ENCODE data around the gene SDK1.

The SDK1 gene

DNA sequence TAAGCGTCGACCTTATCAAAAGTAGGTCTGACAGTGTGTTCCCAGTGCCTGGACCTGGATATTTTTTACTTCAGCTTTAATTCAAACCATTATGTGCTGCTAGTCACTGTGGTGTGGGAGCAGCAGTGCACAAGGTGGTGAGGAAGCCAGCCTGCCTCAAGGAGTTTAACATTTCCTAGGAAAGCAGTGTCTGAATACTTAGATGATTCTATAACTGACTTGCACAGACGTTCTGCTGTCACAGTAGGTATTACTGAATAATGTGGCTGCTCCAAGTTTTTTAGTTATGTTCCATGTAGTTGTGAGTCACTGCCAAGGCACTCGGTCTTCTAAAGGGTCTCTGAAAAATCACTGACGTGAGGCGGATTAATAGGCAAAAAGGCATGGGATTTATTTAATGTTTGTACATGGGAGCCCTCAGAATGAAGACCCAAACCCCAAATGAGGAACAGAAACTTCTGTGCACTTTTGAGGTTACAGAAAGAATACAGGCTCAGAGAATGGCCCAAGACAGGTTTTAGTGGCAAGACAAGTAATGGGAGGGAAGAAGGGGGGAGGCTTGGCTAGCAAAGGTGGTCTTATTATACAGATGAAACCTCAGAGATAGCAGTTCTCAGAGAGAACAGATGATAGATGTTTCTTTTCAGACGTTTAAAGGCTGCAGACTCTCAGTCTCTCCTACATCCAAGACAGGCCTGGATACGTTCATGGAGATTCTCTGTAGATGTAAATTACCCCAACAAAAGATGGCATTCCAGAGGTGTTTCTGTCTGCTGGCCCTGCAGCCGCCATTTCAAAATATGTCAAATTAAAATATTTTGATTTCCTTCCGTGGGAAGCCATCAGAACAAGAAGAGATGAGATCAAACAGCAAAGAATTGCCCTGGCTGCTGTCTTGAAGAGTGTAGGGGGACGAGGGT, 209.3 kb downstream of the SDK1 start:
- in situ Hi-C loops (cut with MboI; ENCODE audit: low sequenced_read_pairs) = no loop called here

DNA sequence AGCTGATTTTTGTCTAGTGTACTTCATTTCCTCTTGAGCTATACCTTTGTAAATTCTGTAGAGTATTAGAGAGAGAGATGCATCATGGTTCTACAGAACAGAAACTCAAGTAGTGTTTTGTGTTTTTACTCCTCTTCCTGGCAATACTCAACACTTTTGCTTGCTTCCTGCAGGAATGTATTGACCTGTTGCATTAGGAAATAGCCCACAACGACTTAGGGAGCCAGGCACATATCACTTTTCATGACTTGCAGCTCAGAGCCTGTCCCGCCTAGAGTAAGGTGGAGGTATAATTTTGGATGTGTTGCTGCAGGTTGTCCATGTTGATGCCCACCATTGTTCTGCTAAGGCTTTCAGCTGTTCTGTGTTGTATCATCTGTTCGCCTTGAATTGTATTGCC, 216.3 kb downstream of the SDK1 start:
- in situ Hi-C loops (cut with MboI; ENCODE audit: low sequenced_read_pairs) = no loop called here

DNA sequence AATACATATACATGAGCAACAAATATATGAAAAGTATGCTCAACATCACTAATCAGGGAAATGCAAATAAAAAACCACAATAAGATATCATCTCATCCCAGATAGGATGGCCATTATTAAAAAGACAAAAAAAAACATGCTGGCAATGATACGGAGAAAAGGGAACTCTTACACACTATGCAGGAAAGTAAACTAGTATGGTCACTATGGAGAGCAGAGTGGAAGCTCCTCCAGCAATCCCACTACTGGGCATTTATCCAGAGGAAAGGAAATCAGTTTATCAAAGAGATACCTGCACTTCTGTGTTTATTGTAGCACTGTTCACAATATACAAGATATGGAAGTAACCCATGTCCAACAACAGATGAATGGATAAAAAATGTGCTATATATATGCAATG, 217.5 kb downstream of the SDK1 start:
- in situ Hi-C loops (cut with MboI; ENCODE audit: low sequenced_read_pairs) = no loop called here

- in situ Hi-C loops (cut with MboI; ENCODE audit: low sequenced_read_pairs) = no loop called here
Observed at GRCh38 chr7:3520206-3520605, 219.2 kb downstream of the SDK1 start.

DNA sequence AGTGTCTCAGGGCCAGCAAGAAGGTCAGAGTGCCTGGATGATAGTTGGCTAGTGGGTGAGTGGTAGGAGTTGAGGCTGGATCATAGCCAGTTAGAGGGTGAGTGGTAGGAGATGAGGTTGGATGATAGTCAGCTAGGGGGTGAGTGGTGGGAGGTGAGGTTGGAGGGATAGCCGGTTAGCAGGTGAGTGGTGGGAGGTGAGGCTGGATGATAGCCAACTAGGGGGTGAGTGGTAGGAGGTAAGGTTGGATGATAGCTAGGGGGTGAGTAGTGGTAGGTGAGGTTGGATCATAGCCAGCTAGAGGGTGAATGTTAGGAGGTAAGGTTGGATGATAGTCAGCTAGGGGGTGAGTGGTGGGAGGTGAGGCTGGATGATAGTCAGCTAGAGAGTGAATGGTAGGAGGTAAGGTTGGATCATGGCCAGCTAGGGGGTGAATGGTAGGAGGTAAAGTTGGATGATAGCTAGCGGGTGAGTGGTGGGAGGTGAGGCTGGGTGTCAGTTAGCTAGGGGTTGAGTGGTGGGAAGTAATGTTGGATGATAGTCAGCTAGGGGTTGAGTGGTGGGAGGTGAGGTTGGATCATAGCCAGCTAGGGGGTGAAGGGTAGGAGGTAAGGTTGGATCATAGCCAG, 226.6 kb downstream of the SDK1 start:
- in situ Hi-C loops (cut with MboI; ENCODE audit: low sequenced_read_pairs) = no loop called here

GRCh38 chr7:3533040-3533439, 232.0 kb downstream of the SDK1 start:
- in situ Hi-C loops (cut with MboI; ENCODE audit: low sequenced_read_pairs) = no loop called here

DNA sequence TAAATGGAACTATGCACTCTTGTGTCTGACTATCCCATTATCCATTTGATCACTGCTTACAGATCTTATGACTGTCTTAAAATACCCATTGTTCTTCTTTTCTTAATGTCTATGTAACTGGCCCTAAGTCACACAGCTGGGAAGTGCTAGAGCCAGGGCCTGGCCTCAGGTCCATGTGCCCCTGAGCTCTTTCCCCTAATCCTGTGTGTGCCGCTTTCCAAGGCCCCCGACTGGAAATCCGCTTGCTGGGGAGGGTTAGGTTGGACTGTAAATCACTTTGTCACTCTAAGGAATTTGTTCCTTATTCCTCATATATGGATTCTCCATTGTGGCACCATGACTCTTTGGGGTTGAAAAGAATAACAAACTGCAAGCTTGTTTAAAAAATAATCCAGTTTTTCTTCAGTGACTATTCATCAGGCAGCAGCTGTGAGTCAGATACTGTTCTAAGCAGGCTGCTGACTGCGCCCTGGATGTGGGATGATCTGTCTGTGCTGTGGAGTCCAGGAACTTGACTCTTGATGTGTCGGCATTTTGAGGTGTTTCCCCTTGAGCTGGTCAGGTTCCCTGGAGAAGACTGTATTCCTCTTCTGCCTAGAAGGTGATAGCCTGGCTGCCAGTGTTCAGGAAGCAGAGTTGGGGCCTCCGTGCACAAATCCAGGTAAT, 236.3 kb downstream of the SDK1 start:
- in situ Hi-C loops (cut with MboI; ENCODE audit: low sequenced_read_pairs) = no loop called here

GRCh38 chr7:3538041-3538440, 237.0 kb downstream of the SDK1 start:
- in situ Hi-C loops (cut with MboI; ENCODE audit: low sequenced_read_pairs) = no loop called here

- in situ Hi-C loops (cut with MboI; ENCODE audit: low sequenced_read_pairs) = no loop called here
Observed at GRCh38 chr7:3540456-3541220, 239.6 kb downstream of the SDK1 start.

DNA sequence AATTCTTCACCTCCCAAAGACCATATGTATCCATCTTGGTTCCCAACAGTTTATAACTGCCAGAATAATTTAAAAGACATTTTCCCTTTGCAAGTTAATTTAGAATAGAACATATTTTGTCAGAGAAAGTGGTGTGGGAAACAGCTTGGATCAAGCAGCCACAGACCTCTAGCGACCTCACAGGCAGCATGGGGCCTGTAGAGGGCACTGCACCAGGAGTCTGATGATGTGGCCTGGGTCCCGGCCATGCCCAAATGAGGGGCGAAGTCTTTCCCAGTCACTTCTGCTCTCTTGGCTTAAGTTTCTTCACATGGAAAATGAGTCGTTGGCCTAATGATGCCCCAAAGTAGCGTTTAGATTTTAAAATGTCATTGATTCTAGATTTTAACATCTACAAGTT, 243.2 kb downstream of the SDK1 start:
- in situ Hi-C loops (cut with MboI; ENCODE audit: low sequenced_read_pairs) = no loop called here

DNA sequence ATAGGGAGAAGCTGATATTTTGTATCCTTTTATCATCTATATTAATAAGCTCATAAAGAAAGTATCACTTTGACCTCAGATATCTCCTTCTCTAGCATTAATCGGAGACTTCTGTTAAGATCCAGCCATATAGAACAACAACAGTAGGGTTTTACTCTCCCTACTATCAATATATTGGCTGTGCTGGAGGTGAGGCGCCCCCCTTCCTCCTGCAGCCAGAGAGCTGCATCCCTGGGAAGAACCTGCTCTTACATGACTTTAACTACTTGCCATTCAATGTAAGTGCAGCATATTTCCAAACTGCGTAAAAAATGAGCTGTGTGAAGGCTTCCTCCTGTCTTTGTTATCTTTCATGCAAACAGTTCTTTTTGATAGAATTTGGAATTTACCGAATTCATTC, 247.8 kb downstream of the SDK1 start:
- in situ Hi-C loops (cut with MboI; ENCODE audit: low sequenced_read_pairs) = no loop called here

DNA sequence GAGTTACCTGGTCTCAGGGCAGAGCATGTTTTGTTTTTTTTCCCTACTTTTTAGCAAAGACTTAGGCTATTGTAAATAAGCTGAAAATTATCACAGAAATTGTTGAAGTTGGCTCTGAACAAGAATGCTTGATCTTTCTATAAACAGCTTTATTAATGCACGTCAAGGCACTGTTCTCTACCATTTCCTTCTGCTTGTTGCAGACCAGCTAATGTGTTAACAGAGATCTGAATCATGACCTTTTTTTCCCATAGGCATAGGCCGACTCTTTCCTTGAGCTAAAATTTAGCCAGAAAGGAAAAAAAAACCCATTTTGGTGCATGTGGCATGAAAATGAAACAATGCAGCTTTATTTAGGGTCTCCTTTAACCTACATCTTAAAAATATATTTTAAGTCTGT, 248.5 kb downstream of the SDK1 start:
- in situ Hi-C loops (cut with MboI; ENCODE audit: low sequenced_read_pairs) = no loop called here

- in situ Hi-C loops (cut with MboI; ENCODE audit: low sequenced_read_pairs) = no loop called here
Observed at GRCh38 chr7:3551536-3551935, 250.5 kb downstream of the SDK1 start.

DNA sequence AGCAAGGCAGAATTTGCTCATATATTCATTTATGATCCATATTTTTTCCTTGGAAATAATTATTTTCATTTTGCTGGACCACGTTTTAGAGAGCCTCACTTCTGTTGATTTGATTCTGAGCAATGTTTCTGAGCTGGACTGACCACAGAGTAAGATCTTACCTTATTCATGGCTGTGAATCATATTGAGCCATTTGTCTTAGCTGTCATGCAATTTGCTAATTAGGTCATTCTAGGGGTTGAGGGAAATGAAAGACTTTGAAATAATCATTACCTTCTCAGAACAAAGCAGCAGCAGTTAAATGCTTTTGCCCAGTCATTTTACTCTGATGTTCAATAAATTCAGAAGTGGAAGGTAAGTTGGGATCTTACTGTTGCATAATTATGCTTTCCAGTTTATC, 251.4 kb downstream of the SDK1 start:
- in situ Hi-C loops (cut with MboI; ENCODE audit: low sequenced_read_pairs) = no loop called here

DNA sequence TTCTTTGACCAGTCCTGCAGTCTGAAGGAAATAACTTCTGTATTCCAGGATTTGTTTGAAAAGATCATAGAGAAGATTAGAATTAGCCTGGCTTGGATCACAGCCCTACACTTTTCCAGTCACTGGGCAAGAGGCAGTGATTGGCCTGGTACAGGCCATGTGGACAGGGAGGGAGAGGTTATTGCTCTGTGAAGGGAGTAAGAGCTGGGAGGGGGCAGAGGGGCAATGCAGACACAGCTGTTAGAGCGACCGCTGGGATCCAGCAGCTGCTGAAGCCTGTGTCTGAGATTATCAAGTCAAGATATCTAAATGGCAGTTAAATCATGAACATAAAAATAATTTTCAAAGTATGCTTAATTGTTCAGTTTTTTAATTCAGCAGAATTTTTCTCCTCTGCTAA, 257.3 kb downstream of the SDK1 start:
- in situ Hi-C loops (cut with MboI; ENCODE audit: low sequenced_read_pairs) = no loop called here

DNA sequence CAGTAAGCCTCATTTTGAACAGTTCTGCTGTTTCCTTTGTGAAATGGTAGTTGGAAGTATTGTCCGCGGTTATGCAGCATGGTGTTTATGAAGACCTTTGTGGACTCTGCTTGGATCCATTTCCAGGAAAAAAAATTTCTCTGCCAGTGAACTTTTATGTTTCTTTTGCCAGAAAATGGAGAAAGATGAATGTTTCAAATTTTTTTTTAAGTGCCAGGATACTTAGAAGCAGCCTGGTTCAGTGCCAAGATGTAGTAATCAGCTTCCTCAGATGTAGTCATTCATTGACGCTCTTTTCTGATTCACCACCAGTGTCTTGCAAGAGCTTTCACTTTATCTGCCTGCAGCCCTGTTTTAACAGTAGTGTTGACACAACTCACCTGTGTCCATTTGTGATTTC, 258.2 kb downstream of the SDK1 start:
- in situ Hi-C loops (cut with MboI; ENCODE audit: low sequenced_read_pairs) = no loop called here

DNA sequence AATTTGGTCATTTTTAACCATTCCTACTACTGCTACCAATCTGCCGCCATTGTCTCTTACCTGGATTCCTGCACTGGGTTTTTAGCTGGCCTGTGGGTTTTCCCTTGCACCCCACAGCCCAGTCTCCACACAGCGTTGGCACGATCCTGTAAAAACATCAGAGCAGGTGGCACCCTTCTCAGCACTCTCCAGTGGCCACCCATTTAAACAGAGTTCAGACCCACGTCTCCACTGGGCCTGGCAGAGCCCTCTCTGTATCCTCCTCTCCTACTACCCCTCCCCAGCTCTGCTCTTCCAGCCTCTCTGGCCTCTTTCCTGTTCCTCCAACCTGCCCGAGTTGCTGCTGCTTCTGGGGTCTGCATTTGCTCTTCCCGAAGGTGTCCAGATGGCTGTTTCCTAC, 259.4 kb downstream of the SDK1 start:
- in situ Hi-C loops (cut with MboI; ENCODE audit: low sequenced_read_pairs) = no loop called here

DNA sequence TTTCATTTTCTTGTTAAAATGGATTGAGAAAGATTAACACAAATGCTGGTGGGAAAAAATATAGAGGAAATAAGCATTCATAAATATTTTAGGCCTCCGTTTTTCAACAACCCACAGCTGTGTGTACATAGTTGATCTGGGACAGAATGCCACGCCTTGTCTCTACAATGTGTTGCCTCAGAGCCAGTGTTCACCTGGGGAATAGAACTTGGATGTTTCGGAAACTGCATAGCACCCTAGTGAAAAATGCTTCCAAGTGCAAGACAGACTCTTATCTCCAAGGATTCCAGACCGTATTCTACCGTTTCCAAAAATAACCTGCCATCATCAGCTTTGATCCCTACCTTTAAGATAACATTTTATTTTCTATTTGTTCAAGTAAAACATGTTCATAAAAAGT, 260.9 kb downstream of the SDK1 start:
- in situ Hi-C loops (cut with MboI; ENCODE audit: low sequenced_read_pairs) = no loop called here

DNA sequence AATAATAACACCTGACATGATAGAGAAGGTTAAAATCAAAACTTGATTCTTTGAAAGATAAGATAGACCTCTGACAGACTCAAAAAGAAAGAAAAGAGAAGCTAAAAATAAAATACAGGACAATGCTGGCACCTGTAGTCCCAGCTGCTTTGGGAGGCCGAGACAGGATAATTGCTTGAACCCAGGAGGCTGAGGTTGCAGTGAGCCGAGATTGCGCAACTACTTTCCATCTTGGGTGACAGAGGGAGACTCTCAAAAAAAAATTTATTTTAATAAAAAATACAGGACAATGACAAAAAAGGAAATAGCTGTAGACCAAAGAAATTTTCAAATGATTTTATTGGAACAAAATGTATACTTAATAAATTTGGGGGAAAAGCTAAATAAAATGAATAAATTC, 263.2 kb downstream of the SDK1 start:
- in situ Hi-C loops (cut with MboI; ENCODE audit: low sequenced_read_pairs) = no loop called here

- in situ Hi-C loops (cut with MboI; ENCODE audit: low sequenced_read_pairs) = no loop called here
Observed at GRCh38 chr7:3568516-3568915, 267.5 kb downstream of the SDK1 start.

- in situ Hi-C loops (cut with MboI; ENCODE audit: low sequenced_read_pairs) = no loop called here
Observed at GRCh38 chr7:3569643-3570042, 268.6 kb downstream of the SDK1 start.

Data from hTERT RPE-1 (cell line).